Measurements from ENCODE around the gene GTSF1L. TPM values are rescaled to one million over a fixed set of nuclear protein-coding genes. Genes with fewer than 3 reads are reported as not detected.

GTSF1L gene
- total RNA-seq, 1 experiment from 2014 or later = not detected

GRCh38 chr20:43728686-43729255 lies 2.0 kb upstream of the GTSF1L start:
- TF ChIP-seq HMGXB4 (CRISPR knock-in tag; IDR thresholded peaks at IDR 0.05) (no peak), TEAD1 (CRISPR knock-in tag; IDR thresholded peaks at IDR 0.05) (no peak), ZNF232 (CRISPR knock-in tag; IDR thresholded peaks at IDR 0.05) (no peak), SOX15 (CRISPR knock-in tag; IDR thresholded peaks at IDR 0.05) (no peak), TP53 (CRISPR knock-in tag; IDR thresholded peaks at IDR 0.05) (no peak), PREB (CRISPR knock-in tag; IDR thresholded peaks at IDR 0.05; ENCODE audit: borderline replicate concordance) (no peak), ZNF263 (CRISPR knock-in tag; IDR thresholded peaks at IDR 0.05; ENCODE audit: low read depth) (no peak), AFF4 (CRISPR knock-in tag; IDR thresholded peaks at IDR 0.05; ENCODE audit: borderline replicate concordance) (no peak), GABPB1 (CRISPR knock-in tag; IDR thresholded peaks at IDR 0.05) (no peak), USF2 (CRISPR knock-in tag; IDR thresholded peaks at IDR 0.05) (no peak), JAZF1 (CRISPR knock-in tag; IDR thresholded peaks at IDR 0.05) (no peak), ZNF671 (CRISPR knock-in tag; IDR thresholded peaks at IDR 0.05) (no peak), ERG (CRISPR knock-in tag; IDR thresholded peaks at IDR 0.05) (no peak), ZNF532 (CRISPR knock-in tag; IDR thresholded peaks at IDR 0.05; ENCODE audit: borderline replicate concordance) (no peak), EMX1 (CRISPR knock-in tag; IDR thresholded peaks at IDR 0.05) (no peak), ZNF138 (CRISPR knock-in tag; conservative IDR thresholded peaks at IDR 0.05) (no peak), FOXJ3 (CRISPR knock-in tag; IDR thresholded peaks at IDR 0.05; ENCODE audit: borderline replicate concordance) (no peak), FOXP1 (CRISPR knock-in tag; IDR thresholded peaks at IDR 0.05; ENCODE audit: borderline replicate concordance) (no peak), NR3C1 (CRISPR knock-in tag; conservative IDR thresholded peaks at IDR 0.05; ENCODE audit: low read depth) (no peak)
- POLR2A ChIA-PET = no interaction called here
- H3K36me3 Mint-ChIP-seq = no peaks in the 10 kb centered on the region
- H3K27ac Mint-ChIP-seq = no peak overlapping the region
- CTCF ChIA-PET = no interaction called here
- ATAC-seq (no peak), DNase-seq (ENCODE audit: low spot score) (no peak)
- H3K9me3 Mint-ChIP-seq = peaks cover 3% of the 10 kb centered on the region; the same call in 1 of the 2 replicates
- no peak overlapping the region for H3K4me3 Mint-ChIP-seq
- H3K4me1 Mint-ChIP-seq = 0 out of 2 replicates have a peak, but pooled peaks cover 7% of the 10 kb centered on the region
- H3K27me3 Mint-ChIP-seq (ENCODE audit: low read depth) = no peaks in the 10 kb centered on the region
